Measurements from ENCODE around the gene TTBK2.
"Not testable (repeated sequence)": the region's sequence is repeated elsewhere in the genome, so short reads cannot be mapped to it uniquely, and the experiment has no call there.

The TTBK2 gene

DNA sequence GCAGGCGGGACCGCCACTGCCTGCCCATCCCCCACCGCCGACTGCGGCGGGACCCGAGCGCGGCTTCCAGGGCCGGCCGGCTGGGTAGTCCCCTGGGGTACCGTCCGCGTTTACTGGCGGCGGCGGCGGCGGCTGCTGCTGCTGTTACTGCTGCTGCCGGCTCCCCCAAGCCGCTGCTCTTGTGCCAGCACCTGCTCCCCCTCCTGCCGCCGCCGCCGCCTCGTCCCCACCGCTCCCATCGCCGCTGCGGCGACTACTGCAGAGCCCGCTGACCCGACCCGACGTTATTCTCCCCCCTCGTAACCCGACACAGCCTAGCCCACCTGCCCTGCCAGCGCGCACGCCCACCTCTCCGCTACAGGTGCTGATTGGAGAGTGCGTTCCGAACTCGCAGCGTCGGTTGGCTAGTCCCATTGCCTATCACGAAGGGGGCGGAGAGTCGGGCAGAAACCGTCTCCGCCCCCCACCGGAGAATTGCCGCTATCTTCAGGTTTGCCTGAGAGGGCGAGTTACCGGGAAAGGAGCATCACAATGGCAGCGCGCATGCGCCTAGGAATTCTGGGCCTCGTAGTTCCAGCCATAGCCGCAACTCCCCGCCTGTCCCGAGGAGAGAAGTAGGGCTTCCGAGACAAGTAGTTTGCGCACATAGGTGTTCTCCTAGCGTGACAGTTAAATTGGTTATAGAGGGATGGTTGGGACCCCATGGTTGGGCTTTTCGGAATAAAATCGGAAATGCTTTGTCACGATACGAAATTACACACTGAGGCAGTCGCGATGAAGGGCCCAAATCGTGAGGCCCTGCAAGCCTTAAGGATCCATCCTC lies at the start of gene TTBK2:
TSS of gene TTBK2 (minus strand) at position 260 of the 823 bp plus-strand sequence. CDS start 42,161 bp downstream, outside the sequence.
- peak; percentile 99 for DNase-seq (ENCODE audit: low read depth)

DNA sequence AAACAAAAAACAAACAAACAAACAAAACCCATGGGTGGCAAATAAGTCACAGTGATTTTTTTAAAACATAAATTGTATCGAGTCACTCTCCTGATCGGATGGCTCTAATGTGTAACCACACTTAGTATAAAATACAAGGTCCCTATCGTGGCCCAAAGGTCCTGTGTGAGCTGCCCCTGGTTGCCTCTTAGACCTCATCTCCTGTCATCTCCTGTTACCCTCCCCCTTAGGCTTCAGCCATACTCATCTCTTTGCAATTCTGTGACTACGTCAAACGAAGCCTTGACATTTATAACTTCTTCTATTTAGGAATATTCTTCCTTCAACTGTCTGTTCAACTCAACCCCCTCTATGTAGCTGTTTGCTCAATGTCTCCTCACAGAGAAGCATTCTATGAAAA lies 43.9 kb upstream of the TTBK2 start:
- no peak for DNase-seq (ENCODE audit: low read depth)

DNA sequence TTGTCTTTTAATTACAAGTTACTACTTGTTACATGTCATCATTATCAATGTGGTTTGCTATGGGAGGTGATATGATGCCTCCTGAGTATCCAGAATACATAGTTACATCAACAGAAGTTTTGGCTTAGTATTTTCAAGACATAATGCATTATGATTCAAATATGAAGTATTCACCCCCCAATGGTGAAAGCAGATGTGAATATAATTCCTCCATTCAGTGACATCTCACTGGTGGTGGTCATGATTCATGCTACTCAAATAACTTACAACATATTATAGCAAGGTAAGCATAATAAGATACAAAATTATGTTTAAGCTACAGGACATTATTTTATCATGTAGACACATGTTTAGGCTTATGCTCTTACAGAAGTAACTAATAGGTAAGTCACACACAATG lies 34.9 kb upstream of the TTBK2 start:
- DNase-seq (ENCODE audit: low read depth): peak; percentile 31

DNA sequence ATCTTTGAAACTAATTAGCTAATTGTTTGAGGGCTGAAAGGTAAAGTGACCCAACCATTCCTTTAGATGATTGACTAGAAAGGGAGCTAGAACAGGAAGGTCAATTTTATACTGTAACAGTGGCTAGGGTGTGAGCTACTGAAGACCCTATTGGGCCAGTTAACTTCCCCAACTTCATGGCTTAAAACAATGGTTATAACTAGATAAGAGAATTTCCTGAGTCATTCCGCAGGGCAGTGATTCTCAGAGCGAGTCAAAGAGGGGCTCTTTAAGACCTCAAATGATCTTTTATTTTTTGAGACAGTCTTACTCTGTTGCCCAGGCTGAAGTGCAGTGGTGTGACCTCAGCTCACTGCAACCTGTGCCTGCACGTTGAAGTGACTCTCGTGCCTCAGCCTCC lies 33.7 kb upstream of the TTBK2 start:
- DNase-seq (ENCODE audit: low read depth): no peak

DNA sequence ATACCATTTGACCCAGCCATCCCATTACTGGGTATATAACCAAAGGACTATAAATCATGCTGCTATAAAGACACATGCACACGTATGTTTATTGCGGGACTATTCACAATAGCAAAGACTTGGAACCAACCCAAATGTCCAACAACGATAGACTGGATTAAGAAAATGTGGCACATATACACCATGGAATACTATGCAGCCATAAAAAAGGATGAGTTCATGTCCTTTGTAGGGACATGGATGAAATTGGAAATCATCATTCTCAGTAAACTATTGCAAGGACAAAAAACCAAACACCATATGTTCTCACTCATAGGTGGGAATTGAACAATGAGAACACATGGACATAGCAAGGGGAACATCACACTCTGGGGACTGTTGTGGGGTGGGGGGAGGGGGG lies 28.3 kb upstream of the TTBK2 start:
- not testable (repeated sequence) for DNase-seq (ENCODE audit: low read depth)

DNA sequence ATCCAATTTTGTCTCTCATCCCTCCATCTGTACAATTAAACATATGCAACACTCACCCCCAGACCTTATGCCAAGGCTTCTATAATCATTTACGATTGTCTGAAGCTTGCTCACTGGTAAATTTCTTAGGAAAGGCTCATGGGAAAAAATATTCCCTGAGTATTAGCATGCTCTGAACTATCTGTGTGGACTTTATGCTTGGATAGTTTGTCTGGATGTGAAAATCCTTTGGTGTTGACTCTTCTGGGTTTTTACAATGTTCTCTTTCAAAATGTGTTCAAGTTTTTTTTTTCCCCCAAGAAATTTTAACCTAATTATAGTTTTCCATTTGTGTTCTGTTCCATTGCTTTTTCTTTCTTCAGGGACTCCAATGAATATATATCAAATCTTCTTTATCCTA lies 19.9 kb upstream of the TTBK2 start:
- no peak for DNase-seq (ENCODE audit: low read depth)

DNA sequence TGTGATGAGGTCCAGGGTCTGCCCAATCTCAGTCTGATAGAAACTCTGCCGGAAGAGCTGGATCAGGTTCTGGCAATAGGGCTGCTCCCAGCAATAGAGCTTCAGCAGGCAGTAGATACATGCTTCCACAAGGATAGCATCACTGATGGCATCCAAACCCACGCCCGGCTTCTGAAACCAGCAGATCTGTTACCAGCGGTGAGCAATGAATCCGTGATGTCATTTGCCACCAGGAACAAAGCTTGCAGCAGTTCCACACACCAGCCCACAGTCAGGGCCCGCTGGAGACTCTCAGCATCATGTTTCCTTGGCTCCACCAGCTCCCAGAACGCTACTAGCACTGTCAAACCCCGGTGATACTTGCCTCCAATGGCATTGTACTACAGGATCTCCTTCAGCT lies 19.3 kb upstream of the TTBK2 start:
- DNase-seq (ENCODE audit: low read depth): no peak

DNA sequence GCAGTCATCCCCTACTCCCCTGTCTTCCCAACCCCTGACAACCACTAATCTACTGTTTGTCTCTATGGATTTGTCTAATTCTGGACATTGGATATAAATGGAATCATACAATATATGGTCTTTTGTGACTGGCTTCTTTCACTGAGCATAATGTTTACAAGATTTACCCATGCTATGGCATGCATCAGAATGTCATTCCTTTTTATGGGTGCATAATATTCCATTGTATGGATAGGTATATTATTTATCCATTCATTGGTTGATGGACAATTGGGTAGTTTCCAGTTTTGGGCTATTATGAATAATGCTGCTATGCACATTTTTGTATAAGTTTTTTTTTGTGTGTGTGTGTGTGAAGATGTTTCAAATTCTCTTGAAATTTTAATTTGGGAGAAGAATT lies 16.6 kb upstream of the TTBK2 start:
- DNase-seq (ENCODE audit: low read depth): no peak

DNA sequence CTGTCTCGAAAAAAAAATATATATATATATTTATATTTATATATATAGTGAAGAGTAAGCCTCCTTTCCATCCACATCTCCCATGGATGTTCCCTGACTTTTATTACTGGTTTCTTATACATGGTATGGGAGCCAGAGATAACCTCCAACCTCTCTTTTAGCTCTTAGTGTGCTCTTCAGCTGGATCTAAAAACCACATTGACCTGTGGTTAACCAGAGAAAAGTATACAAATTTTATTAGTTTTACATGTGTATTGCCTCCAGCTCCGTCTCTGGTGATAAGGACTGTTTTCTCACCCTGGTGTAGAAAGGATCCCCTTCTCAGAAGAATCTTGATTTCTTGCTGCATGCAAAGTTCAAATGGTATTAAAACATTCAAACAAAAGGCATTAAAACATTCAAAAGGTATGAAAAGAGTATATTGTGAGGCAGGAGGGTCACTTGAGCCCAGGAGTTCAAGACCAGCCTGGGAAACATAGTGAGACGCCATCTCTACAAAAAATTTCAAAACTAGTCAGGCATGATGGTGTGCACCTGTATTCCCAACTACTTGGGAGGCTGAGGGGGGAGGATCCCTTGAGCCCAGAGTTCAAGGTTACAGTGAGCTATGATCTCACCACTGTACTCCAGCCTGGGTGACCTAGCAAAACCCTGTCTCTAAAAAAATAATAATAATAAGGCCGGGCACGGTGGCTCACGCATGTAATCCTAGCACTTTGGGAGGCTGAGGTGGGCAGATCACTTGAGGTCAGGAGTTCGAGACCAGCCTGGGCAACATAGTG lies 13.5 kb upstream of the TTBK2 start:
- DNase-seq (ENCODE audit: low read depth): no peak

DNA sequence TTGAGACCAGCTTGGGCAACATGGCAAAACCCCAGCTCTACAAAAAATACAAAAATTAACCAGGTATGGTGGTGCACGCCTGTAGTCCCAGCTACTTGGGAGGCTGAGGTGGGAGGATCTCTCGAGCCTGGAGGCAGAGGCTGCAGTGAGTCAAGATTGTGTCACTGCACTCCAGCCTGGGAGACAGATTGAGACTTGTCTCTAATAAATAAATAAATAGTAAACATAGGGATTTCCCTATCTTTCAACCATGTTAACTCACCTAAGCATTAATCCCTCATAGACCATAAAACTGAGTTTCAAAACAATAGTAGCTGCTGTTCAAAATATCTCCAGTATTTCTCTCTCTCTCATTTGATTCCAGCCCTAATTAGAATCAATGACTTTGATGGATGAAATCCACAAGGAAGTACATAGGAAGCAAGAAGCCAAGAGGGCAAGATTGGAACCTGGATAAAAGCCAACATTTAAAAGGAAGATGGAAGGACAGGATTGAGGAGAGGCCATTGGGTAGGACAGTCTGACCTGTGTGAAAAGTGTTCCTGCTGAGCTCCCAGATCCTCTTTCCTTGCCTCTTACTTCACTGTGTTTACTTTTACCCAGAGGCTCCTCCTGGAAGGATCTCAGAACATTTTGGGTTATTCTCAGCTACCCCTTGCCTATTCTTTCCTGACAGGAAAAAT lies 12.4 kb upstream of the TTBK2 start:
- DNase-seq (ENCODE audit: low read depth): no peak

DNA sequence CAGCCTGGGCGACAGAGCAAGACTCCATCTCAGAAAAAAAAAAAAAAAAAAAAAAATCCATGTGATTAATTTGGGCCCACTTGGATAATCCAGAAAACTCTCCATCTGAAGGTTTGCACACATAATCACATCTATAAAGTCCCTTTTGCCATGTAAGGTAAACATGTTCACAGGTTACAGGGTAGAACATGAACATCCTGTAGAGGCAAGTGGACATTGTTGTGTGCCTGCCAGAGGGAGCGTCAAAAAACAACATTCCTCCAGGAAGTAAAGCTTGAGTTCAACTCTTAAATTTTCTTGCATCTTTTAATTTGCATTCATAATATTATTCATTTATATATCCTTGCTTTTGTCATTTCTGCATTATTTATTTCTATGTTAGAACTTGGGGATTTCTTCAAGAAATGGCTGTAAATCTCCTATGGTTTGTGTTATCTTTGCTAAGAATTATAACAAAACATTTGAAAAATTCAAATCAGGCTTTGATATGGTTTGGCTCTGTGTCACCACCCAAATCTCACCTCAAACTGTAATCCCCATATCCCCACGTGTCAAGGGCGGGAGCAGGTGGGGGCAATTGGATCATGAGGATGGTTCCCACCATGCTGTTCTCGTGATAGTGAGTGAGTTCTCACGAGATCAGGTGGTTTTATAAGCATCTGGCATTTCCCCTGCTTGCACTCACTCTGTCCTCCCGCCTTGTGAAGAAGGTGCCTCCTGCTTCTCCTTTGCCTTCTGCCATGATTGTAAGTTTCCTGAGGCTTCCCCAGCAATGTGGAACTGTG lies 11.3 kb upstream of the TTBK2 start:
- DNase-seq (ENCODE audit: low read depth): no peak

DNA sequence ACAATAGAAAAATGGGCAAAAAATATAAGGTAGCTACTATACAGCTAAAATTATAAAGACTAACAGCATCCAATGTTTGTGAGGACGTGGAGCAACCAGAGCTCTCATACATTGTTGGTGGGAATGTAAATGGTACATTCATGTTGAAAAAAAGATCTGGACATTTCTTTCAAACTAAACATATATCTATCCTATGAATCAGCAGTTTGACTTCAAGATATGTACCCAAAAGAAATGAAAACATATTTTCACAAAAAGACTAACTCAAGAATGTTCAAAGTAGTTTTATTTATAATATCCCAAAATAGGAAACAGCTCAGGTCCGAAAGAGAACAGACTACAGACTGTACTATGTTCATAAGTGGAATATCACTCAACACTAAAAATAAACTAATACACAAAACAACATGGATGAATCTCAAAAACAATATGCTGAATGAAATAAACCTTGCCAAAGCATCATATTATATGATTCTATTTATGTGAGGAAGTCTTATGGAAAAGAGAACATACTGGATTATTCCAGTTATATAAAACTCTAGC lies 8.8 kb upstream of the TTBK2 start:
- DNase-seq (ENCODE audit: low read depth): no peak

DNA sequence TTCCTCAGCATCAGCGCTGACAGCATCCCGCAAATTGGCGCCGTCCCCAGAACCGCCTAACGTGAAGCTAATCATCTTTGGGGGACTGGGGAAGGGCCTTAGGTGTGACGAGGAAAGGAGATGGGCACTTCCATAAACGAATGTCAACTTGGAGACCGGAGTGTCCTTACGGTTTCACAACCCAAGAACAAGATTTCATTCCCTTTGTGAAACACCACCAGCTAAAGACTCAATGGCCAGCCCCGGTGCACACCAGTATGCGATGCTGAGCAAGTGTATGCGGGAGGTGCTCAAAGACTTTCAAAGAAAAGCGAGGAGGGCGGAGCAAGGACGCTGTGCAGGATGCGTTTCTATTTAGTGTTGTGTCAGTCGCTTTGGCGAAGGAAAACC lies 759 bp upstream of the TTBK2 start:
- DNase-seq (ENCODE audit: low read depth): no peak

DNA sequence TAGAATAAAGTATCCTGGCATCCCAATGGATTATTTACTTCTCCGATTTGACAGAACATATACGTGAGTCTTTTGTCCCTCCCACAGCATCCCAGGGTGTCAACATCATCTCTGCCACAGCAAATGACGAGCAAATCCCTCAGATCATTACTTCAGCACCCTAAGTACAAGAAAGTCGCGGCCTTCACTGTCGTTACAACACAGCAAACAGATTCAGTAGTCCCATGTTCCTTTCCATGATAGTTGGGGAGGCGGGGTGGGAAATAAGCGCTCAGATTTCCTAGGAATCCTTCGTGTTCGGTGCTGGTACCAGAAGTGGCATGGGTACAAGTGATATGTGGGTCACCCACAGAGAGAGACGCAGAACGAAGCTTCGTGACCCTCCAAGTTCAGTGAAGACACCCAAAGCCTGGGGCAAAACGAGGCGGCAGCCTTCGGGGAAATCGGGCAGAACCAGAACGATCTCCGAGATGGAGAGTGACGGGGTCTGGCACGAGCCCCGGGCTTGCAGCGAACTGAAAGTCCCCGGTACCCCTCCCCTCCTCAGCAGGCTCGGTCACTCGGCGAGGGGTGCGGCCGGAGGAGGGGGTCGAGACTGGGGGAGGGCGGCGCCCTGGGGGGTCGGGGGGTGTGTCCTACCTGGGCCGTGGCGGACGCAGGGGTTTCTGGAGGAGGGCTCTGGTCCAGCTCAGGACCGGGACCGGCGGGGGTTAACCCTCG lies 619 bp downstream of the TTBK2 start:
- DNase-seq (ENCODE audit: low read depth): no peak

DNA sequence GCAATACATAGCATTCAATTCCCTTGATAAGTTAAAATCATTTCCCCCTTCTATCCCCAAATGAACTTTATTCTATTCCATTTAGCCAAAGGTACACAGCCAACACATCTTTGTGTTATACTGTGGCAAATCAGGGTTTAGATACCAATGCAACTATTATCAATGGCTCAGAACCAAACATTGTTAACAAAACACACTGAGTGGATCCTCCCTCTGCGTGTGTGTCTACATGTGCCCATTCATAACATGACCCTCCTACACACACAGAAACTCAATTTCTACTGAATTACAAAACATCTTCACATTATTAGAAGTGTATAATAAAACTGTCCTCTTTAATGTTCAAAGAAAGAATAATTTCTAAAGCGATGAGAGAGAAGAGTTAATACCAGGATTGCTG lies 1.3 kb downstream of the TTBK2 start:
- DNase-seq (ENCODE audit: low read depth): no peak

DNA sequence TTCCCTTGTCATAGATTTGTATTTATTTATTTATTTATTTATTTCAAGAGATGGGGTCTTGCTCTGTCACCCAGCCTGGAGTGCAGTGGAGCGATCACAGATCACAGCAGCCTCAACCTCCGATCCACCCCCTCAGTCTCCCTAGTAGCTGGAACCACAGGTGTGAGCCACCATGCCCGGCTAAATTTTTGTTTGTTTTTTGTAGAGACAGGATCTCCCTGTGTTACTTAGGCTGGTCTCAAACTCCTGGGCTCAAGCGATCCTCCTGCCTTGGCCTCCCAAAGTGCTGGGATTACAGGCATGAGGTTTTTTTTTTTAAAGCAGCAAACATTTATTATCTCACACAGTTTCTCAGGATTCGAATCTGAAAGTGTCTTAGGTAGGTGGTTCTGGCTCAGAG lies 2.5 kb downstream of the TTBK2 start:
- no peak for DNase-seq (ENCODE audit: low read depth)

DNA sequence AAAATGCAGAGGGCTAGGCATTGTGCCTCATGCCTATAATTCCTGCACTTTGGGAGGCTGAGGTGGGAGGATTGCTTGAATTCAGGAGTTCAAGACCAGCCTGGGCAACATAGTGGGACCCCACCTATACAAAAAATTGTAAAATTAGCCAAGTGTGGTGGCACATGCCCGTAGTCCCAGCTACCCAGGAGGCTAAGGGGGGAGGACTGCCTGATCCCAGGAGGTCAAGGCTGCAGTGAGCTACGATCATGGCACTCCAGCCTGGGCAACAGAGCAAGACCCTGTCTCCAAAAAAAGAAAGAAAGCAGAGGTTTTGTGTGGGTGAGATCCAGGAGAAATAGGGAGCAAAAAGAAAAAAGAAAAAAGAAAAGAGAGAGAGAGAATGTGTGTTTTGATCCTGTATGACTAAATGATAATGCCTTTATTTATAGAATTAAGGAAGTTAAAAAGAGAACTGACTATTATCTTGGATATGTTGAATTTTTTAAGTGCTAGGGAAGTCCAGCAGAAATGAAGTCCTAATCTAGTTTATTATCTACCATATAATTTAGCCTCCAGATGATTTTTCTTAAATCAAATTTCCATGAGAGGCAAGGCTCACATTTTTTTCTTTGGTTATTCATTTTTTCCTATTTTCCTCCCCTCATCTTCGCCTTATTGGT lies 4.8 kb downstream of the TTBK2 start:
- DNase-seq (ENCODE audit: low read depth): no peak

DNA sequence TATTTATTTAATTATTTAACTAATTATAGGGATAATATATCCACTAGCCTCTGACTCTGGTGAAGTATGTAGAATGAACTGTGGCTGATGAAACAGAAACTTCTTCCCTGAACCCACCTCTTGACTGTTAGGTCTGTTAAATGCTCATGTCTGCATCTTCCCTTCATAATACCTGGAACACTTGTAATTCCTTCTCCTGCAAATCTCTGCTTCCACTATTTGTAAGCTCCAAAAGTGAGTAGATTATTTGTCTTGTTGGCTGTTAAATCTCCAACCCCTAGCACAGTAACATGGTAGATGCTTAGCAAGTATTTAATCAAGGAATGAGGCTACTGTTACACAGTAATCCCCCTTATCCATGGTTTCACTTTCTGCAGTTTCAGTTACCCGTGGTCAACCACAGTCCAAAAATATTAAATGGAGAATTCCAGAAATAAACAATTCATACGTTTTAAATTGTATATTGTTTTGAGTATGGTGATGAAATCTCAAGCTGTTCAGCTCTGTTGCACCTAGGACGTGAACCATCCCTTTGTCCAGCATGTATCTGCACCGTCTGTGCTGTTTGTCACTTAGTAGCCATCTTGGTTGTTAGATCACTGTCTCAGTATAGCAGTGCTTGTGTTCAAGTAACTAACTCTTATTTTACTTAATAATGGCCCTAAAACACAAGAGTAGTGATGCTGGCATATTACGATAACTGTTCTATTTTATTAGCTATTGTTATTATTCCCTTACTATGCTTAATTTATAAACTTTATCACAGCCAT lies 5.7 kb downstream of the TTBK2 start:
- DNase-seq (ENCODE audit: low read depth): no peak

DNA sequence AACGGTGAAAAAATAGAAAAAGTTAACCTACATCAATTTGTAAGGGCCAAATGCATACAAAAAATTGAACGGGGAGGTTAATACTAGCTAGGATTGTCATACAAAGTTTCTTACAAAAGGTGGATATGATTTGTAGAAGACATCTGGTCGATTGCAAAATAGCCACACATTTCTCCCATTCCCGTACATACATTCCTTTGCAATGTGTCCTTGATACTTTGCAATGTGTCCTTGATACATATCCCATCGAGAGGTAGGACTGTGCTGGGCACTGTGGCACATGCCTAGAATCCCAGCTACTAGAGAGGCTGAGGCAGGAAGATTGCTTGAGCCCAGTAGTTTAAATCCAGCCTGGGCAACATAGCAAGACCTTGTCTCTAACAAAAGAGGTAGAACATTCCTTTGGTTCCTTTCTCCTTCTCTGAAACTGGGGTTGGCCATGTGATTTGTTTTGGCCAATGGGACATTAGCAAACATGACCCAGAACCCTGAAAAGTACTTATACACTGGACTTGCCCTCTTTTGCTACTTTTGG lies 9.5 kb downstream of the TTBK2 start:
- DNase-seq (ENCODE audit: low read depth): no peak

DNA sequence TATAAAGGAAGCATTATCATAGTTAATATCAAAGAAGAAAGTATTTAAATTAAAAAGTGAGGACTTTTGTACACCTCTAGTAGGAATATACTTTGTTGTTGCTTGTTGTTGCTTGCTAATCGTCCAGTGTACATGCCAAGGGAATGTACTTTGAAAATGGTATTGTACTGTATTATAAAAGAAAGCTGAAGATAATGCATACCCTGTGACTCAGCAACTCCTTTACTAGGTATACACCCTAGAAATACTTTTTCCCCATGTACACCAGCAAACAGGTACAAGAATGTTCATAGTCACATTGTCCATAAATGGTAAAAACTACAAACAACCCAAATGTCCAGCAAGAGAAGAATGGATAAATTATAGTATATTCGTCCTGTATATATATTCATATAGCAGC lies 12.0 kb downstream of the TTBK2 start:
- no peak for DNase-seq (ENCODE audit: low read depth)
